RWPE2 (cell line): ENCODE data around the gene CCT6B.

Source experiments
- ATAC-seq: fragments of 200-7000 bp; cut with Tn5 transposase; 3 replicates; pipeline ENCODE4 v1.9.1; 2021; ENCODE audit warnings: low read depth
- DNase-seq: peaks from one replicate; pipeline ENCODE4 v3.0.0-alpha.2; 2020; ENCODE audit warnings: low spot score
- H3K27ac ChIP-seq: fragments of 450-650 bp; 2 replicates; pipeline ENCODE4 v1.5.1; 2017; ENCODE audit warnings: mild to moderate bottlenecking; ENCODE audit not compliant: poor library complexity, severe bottlenecking
- H3K27me3 ChIP-seq: fragments of 250-450 bp; sonication (Bioruptor Pico); 2 replicates; pipeline ENCODE4 v1.5.1; 2021; ENCODE audit warnings: mild to moderate bottlenecking, moderate library complexity; ENCODE audit not compliant: insufficient read depth, poor library complexity, severe bottlenecking
- H3K36me3 ChIP-seq: fragments of 250-450 bp; sonication (Bioruptor Pico); 2 replicates; pipeline ENCODE4 v1.5.1; 2020; ENCODE audit warnings: low read depth, mild to moderate bottlenecking, moderate library complexity
- H3K4me1 ChIP-seq: fragments of 250-450 bp; sonication (Bioruptor Pico); 2 replicates; pipeline ENCODE4 v1.5.1; 2021; ENCODE audit warnings: mild to moderate bottlenecking, moderate library complexity; ENCODE audit not compliant: insufficient read depth, poor library complexity, severe bottlenecking
- H3K4me3 ChIP-seq: fragments of 250-450 bp; sonication (Bioruptor Pico); 2 replicates; pipeline ENCODE4 v1.5.1; 2021; ENCODE audit warnings: mild to moderate bottlenecking, moderate library complexity; ENCODE audit not compliant: severe bottlenecking
- H3K9me3 ChIP-seq: fragments of 250-450 bp; sonication (Bioruptor Pico); 2 replicates; pipeline ENCODE4 v1.5.1; 2021; ENCODE audit warnings: mild to moderate bottlenecking, moderate library complexity; ENCODE audit not compliant: severe bottlenecking
- TF ChIP-seq, protein P1 (sequence below): fragments of 450-650 bp; IDR thresholded peaks from one replicate; pipeline ENCODE4 v1.5.1; 2017; ENCODE audit warnings: mild to moderate bottlenecking, moderate library complexity; ENCODE audit not compliant: poor library complexity, severe bottlenecking

CCT6B gene, protein sequence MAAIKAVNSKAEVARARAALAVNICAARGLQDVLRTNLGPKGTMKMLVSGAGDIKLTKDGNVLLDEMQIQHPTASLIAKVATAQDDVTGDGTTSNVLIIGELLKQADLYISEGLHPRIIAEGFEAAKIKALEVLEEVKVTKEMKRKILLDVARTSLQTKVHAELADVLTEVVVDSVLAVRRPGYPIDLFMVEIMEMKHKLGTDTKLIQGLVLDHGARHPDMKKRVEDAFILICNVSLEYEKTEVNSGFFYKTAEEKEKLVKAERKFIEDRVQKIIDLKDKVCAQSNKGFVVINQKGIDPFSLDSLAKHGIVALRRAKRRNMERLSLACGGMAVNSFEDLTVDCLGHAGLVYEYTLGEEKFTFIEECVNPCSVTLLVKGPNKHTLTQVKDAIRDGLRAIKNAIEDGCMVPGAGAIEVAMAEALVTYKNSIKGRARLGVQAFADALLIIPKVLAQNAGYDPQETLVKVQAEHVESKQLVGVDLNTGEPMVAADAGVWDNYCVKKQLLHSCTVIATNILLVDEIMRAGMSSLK

DNA sequence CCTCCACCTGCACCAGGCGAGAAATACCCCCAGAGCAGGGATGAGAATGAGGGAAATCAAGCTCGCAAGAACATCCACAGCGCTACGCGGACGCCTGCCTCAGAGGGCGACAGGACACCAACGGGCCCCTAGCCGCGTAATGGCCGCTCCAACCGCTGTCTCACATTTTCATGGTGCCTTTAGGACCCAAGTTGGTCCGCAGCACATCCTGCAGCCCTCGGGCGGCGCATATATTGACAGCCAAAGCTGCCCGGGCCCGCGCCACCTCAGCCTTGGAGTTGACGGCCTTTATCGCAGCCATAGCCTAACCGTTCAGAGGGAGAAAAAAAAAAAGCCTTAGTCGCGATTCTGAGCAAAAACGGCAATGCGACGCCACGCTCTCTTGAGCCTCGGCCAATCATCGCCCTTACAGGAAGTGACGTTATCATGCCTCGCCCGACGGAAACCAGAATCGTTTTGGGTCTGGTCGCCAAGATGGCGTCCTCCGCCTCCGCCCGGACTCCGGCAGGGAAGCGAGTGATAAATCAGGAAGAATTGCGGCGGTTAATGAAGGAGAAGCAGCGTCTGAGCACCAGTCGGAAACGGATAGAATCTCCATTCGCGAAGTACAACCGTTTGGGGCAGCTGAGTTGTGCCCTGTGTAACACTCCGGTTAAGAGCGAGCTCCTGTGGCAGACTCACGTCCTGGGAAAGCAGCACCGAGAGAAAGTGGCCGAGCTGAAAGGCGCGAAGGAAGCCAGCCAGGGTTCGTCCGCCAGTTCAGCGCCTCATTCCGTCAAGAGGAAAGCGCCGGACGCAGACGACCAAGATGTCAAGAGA is at the start of gene CCT6B, which contains the start of gene ZNF830:
TSS of gene CCT6B (minus strand) at position 368 of the 819 bp plus-strand sequence. CDS start at position 301, 67 bp downstream.
TSS of gene ZNF830 (plus strand) at position 448 of the 819 bp plus-strand sequence. CDS start at position 475, 27 bp downstream.
- Histone ChIP-seq H3K27ac (peak within 1 kb of the TSS; percentile 39), H3K36me3 (peaks cover 37% of the 10 kb centered on the region)

DNA sequence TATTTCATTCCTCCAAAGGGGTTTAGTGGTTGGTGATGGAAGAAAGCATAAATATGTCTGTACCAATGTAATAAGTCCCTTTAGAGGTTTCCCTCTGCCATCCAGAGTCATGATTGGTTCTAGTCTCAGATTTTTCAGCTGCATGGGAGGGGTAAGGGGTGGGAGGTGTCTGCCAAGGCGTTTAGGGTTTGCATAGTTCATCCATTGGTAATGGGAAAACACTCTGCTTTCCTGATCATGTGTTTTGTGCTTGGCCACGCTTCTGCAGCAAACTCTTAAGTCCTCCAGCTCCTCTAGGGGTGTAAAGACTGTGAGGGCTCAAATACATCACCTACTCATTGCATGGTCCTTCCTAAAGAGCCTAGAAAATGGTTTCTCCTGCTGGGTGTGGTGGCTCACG is 48.8 kb upstream of the CCT6B start:
- Histone ChIP-seq H3K9me3 (no peaks in the 10 kb centered on the region), H3K36me3 (peaks cover 40% of the 10 kb centered on the region), H3K27me3 (no peaks in the 10 kb centered on the region), H3K4me3 (no peak overlapping the region), H3K27ac (no peak overlapping the region), H3K4me1 (no peaks in the 10 kb centered on the region)
- no peak for DNase-seq
- no peak; the same call in 2 of the 3 replicates for ATAC-seq
- TF ChIP-seq, protein P1, sequence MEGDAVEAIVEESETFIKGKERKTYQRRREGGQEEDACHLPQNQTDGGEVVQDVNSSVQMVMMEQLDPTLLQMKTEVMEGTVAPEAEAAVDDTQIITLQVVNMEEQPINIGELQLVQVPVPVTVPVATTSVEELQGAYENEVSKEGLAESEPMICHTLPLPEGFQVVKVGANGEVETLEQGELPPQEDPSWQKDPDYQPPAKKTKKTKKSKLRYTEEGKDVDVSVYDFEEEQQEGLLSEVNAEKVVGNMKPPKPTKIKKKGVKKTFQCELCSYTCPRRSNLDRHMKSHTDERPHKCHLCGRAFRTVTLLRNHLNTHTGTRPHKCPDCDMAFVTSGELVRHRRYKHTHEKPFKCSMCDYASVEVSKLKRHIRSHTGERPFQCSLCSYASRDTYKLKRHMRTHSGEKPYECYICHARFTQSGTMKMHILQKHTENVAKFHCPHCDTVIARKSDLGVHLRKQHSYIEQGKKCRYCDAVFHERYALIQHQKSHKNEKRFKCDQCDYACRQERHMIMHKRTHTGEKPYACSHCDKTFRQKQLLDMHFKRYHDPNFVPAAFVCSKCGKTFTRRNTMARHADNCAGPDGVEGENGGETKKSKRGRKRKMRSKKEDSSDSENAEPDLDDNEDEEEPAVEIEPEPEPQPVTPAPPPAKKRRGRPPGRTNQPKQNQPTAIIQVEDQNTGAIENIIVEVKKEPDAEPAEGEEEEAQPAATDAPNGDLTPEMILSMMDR, result no peak

More for the DNA sequence above, at the start of gene CCT6B, which contains the start of gene ZNF830:
- Histone ChIP-seq H3K27me3 (no peaks in the 10 kb centered on the region), H3K4me1 (peaks cover 13% of the 10 kb centered on the region), H3K4me3 (peak within 1 kb of the TSS; percentile 65), H3K9me3 (no peaks in the 10 kb centered on the region)
- DNase-seq (peak; percentile 85), ATAC-seq (peak; percentile 88)
- TF ChIP-seq, protein P1, result no peak

DNA sequence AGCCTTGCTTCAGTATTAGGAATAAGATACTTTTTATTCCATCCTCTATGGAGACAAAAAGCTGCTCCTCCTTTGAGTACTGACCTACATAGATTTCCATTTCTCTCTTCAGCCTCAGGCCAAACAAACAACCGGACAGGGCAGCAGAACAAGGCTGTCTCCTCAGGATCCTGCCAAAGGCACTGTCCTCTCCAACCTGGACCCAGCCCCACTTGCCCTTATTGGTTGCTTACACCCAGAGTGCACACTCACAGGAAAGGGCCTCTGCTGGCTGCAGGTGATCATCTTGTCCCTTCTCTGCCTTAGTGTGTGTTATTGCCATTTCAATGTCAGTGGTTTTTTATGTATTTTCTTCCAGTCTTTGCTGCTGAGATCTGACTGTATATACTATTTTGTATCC is 45.7 kb upstream of the CCT6B start:
- ATAC-seq (no peak), DNase-seq (no peak)
- H3K36me3 ChIP-seq, result peaks cover 24% of the 10 kb centered on the region

DNA sequence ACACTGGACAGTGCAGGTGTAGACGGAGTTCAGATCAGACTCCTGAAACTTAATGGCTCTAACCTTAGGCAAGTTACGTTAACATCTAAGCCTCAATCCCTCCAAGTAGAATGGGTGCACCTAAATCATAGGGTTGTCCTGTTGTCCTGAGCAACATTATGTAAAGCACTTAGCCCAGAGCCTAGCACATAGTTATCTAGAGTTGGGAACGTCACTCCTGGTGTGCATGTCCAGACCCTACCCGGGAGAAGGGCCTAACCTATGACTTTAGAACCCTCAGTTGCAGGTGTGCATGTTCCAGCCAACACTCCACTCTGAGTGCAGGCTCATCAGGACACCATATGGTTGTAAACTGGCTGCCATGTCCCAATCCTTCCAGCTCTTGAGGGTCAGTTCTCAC is 45.1 kb upstream of the CCT6B start:
- Histone ChIP-seq H3K27me3 (no peaks in the 10 kb centered on the region), H3K9me3 (no peaks in the 10 kb centered on the region), H3K4me1 (no peaks in the 10 kb centered on the region), H3K36me3 (peaks cover 28% of the 10 kb centered on the region), H3K4me3 (no peak overlapping the region), H3K27ac (no peak overlapping the region)
- ATAC-seq, result no peak
- TF ChIP-seq, protein P1, result no peak
- DNase-seq, result no peak

More for the DNA sequence above, 45.7 kb upstream of the CCT6B start:
- H3K4me1 ChIP-seq, result no peaks in the 10 kb centered on the region
- no peaks in the 10 kb centered on the region for H3K27me3 ChIP-seq
- H3K27ac ChIP-seq, result no peak overlapping the region
- no peaks in the 10 kb centered on the region for H3K9me3 ChIP-seq
- no peak overlapping the region for H3K4me3 ChIP-seq
- TF ChIP-seq, protein P1, result no peak
